ENCODE measurements around the gene SLC7A6.
"Not testable (repeated sequence)": the region's sequence is repeated elsewhere in the genome, so short reads cannot be mapped to it uniquely, and the experiment has no call there.

SLC7A6 gene

DNA sequence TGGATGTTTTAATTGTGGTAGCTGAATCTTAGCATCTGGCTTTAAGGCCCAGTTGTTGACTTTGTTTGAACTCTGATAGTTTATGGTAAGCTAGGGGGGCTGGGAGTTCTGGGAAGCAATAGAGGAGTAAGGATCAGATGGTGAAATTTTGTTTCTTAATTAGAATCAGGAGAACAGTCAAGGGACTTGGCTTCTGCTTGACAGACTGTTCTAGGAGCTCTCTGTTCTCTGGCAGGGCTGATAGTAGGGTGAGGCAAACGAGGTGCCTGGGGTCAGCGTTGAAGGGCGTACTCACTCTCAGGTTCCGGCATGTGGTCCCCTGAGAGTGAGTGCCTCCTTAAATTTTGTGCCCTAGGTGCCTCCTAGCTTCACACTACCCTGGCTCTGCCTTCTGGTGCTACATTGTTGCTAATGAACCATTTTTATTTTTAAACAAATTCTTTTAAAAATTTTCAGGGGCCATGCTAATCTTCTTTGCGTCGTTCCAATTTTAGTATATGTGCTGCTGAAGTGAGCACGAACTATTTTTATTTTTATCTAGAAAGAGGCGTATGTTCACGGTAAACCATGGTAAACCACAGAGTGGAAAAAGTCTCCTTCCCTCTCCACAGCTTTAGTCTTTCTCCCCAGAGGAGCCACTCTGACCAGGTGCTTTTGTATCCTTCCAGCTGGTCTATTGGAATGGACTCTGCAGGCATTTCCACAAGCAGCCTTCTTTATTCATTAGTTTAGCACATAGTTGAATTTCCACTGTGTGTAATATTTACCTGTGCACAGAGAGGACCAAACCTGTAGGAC, 19.7 kb downstream of the SLC7A6 start:
- no peak for DNase-seq (ENCODE audit: low read depth in 2 of 2)

DNA sequence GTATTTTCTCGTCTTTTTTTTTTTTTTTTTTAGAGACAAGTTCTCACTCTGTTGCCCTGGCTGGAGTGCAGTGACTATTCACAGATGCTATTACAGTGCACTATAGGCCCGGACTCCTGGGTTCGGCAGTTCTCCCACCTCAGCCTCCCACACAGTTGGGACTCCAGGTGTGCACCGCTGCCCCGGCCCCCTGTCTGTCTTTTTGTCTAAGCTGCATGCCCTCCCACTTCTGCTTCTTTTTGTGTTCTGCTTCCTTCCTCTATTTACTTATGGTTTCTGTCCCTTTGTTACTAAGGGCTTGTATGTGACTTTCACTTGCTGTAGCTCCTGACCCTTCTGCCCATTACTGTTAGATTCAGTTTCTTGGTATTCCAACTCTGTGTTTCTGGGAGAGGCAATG, 20.5 kb downstream of the SLC7A6 start:
- DNase-seq (ENCODE audit: low read depth in 2 of 2), result no peak

- DNase-seq (ENCODE audit: low read depth in 2 of 2), result no peak
Measured at GRCh38 chr16:68285683-68286082, 21.4 kb downstream of the SLC7A6 start.

DNA sequence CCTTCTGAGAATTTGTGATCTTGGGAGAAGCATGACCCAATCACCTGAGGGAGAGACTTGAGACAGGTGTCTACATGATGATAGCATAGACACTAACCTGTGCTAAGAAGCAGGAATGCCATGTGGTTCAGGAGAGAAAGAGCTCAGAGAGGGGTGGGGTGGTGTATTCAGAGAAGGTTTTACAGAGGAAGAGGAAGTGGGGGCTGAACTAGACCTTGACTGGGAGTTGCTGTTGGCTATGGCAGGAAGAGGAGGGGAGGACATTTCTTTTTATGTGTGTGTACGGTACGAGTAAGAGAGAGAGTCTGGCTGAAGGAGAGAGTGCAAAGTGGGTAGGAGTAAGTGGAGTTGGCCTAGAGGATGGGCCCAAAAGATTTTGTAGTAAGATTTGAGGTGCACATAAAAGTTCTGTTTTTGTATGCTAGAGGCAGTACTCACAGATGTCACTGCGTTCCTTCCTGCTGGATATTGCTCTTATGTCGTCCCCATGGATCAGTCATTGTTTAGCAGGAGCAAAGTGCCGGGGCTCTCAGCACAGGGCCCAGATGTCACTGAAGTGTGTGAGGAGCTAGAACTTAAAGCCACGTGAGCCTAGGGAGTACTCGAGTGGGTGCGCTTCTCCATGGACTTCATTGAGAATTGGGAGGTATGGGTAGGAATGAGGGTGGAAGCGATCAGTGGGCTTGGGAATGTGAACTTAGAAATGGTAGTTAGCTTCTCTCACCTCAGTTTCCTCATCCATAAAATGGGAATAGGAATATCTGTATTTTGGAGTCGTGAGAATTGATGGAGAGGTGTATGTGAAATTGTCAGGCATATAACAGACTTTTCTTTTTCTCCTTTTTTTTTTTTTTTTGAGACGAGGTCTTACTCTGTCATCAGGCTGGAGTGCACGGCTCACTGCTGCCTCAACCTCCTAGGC, 22.1 kb downstream of the SLC7A6 start:
- DNase-seq (ENCODE audit: low read depth in 2 of 2), result no peak

- no peak for DNase-seq (ENCODE audit: low read depth in 2 of 2)
Measured at GRCh38 chr16:68287276-68288251, 23.2 kb downstream of the SLC7A6 start.

GRCh38 chr16:68288252-68288650, 23.9 kb downstream of the SLC7A6 start:
- no peak for DNase-seq (ENCODE audit: low read depth in 2 of 2)

DNA sequence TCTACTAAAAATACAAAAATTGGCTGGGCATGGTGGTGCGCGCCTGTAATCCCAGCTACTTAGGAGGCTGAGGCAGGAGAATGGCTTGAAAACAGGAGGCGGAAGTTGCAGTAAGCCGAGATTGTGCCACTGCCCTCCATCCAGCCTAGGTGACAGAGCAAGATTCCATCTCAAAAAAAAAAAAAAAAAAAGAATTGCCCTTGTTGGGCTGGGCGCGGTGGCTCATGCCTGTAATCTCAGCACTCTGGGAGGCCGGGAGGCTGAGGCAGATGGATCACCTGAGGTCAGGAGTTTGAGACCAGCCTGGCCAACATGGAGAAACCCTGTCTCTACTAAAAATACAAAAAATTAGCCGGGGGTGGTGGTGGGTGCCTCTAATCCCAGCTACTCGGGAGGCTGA, 24.5 kb downstream of the SLC7A6 start:
- DNase-seq (ENCODE audit: low read depth in 2 of 2), result not testable (repeated sequence)

DNA sequence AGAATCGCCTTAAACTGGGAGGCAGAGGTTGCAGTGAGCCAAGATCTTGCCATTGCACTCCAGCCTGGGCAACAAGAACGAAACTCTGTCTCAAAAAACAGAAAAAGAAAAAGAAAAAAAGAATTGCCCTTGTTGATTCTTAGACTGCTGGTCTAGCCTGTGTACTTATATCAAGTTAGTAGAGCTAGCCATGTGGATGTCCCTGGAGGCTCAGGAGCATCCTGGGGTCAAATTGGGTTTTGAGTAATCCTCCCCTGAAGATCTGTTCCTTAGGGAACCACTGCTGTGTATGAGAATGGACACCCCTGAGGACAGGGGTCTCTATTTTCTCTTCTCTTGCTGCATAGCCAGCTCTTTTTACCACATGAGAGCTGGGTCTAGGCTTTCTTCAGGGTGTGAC, 24.9 kb downstream of the SLC7A6 start:
- no peak for DNase-seq (ENCODE audit: low read depth in 2 of 2)

DNA sequence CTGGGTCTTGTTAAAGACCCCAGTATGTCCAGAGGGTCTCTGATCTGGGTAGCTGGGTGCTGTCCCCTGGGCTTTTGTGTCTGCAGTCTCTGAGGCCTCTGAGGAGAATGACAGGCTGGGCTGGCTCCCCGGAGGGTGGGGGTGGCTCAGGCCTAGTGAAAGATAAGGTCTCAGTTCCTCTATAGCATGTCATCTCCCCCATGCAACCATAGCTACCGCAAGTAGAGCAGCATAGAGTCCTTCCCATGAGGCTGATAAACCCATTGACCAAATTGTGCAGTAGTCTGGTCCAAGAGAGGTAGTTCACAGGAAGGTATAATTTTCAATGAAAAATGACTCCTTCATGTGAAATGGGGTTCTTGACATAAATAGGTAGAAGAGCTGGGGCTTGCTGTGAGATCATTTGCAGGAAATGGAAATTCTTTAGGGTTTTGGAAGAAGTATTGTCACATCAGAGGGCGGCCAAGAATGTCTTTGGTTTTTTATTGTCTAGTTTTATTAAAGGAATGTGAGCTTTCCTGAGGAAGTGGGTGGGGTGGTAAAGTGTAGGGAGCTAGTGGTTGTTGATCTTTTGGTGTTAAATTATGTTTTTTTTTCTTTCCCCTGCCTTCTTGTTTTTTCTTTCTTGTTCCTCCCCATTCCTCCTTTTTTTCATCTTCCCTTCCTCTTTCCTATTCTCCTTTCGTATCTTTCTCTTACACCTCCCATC, 25.4 kb downstream of the SLC7A6 start:
- no peak for DNase-seq (ENCODE audit: low read depth in 2 of 2)

- no peak for DNase-seq (ENCODE audit: low read depth in 2 of 2)
Measured at GRCh38 chr16:68290450-68290849, 26.1 kb downstream of the SLC7A6 start.

DNA sequence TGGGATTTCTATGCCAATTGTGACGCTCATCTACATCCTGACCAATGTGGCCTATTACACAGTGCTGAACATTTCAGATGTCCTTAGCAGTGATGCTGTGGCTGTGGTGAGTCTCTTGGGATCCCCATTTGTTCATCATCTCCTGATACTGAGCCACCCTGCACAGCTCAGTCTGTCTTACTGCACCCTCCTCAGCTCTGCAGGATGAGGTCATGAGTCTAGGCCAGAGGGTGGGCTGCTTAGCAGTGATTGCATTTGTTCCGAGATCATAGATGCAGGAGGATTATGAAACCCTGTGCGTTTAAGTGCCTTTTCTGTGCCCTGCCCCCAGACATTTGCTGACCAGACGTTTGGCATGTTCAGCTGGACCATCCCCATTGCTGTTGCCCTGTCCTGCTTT, 26.9 kb downstream of the SLC7A6 start:
- DNase-seq (ENCODE audit: low read depth in 2 of 2), result no peak

- DNase-seq (ENCODE audit: low read depth in 2 of 2), result no peak
Measured at GRCh38 chr16:68292425-68292824, 28.1 kb downstream of the SLC7A6 start.

DNA sequence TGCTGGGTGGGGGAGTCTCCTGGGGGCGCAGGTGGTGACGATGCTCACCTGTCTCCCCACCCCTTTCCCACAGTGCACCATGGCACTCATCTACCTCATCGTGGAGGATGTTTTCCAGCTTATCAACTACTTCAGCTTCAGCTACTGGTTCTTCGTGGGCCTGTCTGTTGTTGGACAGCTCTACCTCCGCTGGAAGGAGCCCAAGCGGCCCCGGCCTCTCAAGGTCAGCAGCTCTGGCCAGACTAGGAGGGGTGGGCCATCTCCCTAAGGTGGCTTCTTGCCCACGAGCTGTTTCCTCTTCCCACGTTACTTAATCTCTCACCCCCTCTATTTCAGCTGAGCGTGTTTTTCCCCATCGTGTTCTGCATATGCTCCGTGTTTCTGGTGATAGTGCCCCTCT, 32.0 kb downstream of the SLC7A6 start:
- DNase-seq (ENCODE audit: low read depth in 2 of 2), result no peak

- no peak for DNase-seq (ENCODE audit: low read depth in 2 of 2)
Measured at GRCh38 chr16:68296693-68297092, 32.4 kb downstream of the SLC7A6 start.

DNA sequence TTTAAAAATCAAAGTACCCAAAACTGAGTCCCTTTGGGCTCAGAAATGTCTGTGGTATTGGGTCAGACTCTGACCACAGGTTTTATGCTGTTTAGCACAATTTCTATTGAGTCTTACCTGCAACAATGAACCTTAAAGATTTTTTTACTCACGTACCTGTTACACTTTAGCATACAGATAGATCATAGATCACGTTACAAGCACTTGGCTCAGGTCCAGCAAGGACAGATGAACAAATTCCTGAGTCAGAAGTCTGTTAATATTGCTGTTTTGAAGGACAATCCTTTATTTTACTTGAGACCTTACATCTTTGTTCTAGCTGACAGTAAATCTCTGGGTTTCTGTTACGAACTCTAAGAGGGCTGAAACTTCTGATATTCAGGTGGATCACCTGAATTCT, 33.6 kb downstream of the SLC7A6 start:
- DNase-seq (ENCODE audit: low read depth in 2 of 2), result no peak

DNA sequence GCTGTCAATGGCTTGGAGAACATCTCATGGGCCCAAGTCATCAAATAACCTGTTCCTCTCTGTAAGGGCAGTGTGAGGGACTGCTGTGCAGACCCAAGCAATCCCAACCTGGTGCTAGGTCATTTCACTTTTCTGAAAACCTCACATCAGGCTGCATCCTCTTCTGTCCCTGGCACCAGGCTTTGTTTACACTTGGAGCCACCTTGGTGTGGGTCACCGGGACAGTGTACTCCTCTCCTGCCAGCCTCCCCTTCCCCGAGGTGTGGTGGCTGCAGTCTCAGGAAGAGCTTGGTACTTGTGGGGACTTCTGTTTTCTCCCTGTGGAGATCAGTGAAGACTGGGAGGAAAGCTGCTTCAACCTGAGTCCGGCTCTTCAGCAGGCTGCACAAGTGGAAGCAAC, 34.0 kb downstream of the SLC7A6 start:
- no peak for DNase-seq (ENCODE audit: low read depth in 2 of 2)

GRCh38 chr16:68298907-68299561, 34.7 kb downstream of the SLC7A6 start:
- no peak for DNase-seq (ENCODE audit: low read depth in 2 of 2)

DNA sequence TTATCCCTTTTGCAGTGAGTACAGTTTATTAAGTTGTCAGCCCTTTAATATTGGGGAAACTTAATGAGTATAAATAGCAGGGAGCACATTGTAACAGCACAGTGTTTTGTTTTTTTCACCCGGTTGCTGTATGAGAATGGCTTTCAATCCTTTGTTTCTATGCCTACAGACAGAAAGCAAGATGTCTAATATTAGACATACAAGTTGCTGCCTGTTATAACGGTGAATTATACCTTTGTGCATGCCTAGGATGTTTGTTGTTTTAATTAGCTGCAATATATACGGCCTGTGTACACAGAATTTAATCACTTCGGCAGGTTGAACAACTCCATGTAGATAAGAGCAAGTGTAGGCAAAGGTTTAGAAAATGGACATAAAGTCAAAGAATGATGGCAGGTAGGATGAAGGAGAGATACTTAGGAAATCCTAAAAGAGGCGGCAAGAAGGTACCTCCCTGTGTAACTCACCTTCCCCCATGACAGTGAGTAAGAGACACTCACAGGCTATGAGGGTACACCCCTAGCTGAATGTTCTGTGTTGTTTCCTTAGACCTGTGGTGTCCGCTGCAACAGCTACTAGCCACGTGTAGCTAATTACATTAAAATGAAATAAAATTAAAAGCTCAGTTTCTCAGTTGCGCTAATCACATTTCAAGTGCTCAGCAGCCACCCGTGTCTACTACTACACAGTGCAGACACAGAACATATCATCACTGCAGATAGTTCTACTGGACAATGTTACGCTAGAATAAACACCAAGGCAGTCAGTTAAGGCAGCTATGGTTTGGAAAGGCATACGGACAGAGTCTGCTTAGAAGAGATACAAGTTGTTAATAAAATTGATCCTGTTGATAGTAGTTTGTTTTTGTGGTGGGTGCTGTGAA, 35.5 kb downstream of the SLC7A6 start:
- DNase-seq (ENCODE audit: low read depth in 2 of 2), result no peak

DNA sequence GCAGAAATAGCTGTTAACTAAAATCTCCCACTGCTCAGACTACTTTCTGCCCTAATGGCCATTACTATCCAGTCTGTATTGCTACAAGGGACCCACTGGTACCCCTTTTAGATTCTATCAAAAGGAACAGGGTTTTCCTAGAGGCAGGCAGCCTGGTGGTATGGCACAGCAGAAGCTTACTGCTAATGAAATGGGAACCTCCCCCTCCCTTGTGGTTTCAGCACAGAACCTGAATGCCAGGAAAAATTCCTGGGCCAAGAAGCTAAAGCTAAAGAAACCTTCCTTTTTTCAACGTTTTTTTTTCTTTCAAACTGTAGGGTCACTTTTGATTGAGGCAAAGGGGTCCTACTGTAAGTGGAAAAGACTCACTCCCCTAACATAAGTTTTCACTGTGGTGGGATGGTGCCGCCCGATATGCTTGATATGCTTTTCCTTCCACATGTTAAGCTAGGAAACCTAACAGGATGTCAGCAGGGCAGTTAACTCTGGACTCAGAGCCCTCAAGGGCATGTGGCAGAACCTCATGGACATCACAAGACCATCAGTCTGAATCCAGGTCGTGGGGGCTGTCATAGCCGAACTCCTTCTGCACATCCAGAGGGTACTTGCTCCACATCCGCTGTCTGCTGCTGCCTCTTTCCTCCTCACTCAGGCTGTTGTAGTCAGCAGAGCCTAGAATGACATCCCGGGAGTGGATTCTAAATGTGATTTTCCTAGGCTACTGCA, 36.6 kb downstream of the SLC7A6 start:
- DNase-seq (ENCODE audit: low read depth in 2 of 2), result no peak
